Measurements from ENCODE around the gene TAGLN.
A peak's percentile ranks its signal among the peaks of the same experiment; 100 is the strongest.

The TAGLN gene

GRCh38 chr11:117230999-117231841, 32.0 kb downstream of the TAGLN start:
- no peak for DNase-seq (ENCODE audit: low spot score in 2 of 2)
- Histone ChIP-seq H3K27me3 (ENCODE audit: low read depth) (no peaks in the 10 kb centered on the region), H3K4me1 (peaks cover 21% of the 10 kb centered on the region), H3K4me3 (peak overlapping the region; percentile 91), H3K36me3 (replicated peaks) (peaks cover 37% of the 10 kb centered on the region), H3K9me3 (no peaks in the 10 kb centered on the region)
- in situ Hi-C loops (cut with MboI; ENCODE audit: low sequenced_read_pairs), result no loop called here

GRCh38 chr11:117231842-117232091, 32.6 kb downstream of the TAGLN start, which contains the start of gene PCSK7:
Gene PCSK7 (minus strand): TSS chr11:117232073. CDS start chr11:117229844, 2,229 bp downstream.
- Histone ChIP-seq H3K9me3 (no peaks in the 10 kb centered on the region), H3K4me3 (peak within 1 kb of the TSS; percentile 91), H3K36me3 (replicated peaks) (peaks cover 33% of the 10 kb centered on the region), H3K27me3 (ENCODE audit: low read depth) (no peaks in the 10 kb centered on the region), H3K4me1 (peaks cover 21% of the 10 kb centered on the region)
- DNase-seq (ENCODE audit: low spot score in 2 of 2), result peak in 1 of 2 experiments; percentile 83
- in situ Hi-C loops (cut with MboI; ENCODE audit: low sequenced_read_pairs), result no loop called here

- in situ Hi-C loops (cut with MboI; ENCODE audit: low sequenced_read_pairs), result no loop called here
- peak; percentile 73 to 80 for DNase-seq (ENCODE audit: low spot score in 2 of 2)
These were observed 33.1 kb downstream of the TAGLN start, which contains the start of gene RNF214 for GRCh38 chr11:117232092-117232878. Gene RNF214 (plus strand): TSS chr11:117232671. CDS start chr11:117234273, 1,602 bp downstream.

GRCh38 chr11:117232911-117233409, 33.8 kb downstream of the TAGLN start:
- Histone ChIP-seq H3K4me3 (peak overlapping the region; percentile 91), H3K27me3 (ENCODE audit: low read depth) (no peaks in the 10 kb centered on the region), H3K9me3 (no peaks in the 10 kb centered on the region), H3K4me1 (peaks cover 21% of the 10 kb centered on the region), H3K36me3 (replicated peaks) (peaks cover 25% of the 10 kb centered on the region)
- in situ Hi-C loops (cut with MboI; ENCODE audit: low sequenced_read_pairs), result no loop called here
- peak in 1 of 2 experiments; percentile 51 for DNase-seq (ENCODE audit: low spot score in 2 of 2)

More at GRCh38 chr11:117232092-117232878, 33.1 kb downstream of the TAGLN start, which contains the start of gene RNF214:
- Histone ChIP-seq H3K4me1 (peaks cover 21% of the 10 kb centered on the region), H3K9me3 (no peaks in the 10 kb centered on the region), H3K27me3 (ENCODE audit: low read depth) (no peaks in the 10 kb centered on the region), H3K4me3 (peak within 1 kb of the TSS; percentile 91), H3K36me3 (replicated peaks) (peaks cover 28% of the 10 kb centered on the region)

- H3K36me3 ChIP-seq (replicated peaks), result peaks cover 27% of the 10 kb centered on the region
- H3K4me1 ChIP-seq, result peaks cover 13% of the 10 kb centered on the region
- H3K27me3 ChIP-seq (ENCODE audit: low read depth), result no peaks in the 10 kb centered on the region
- no peak overlapping the region for H3K4me3 ChIP-seq
- no peak for DNase-seq (ENCODE audit: low spot score in 2 of 2)
- no peaks in the 10 kb centered on the region for H3K9me3 ChIP-seq
- in situ Hi-C loops (cut with MboI; ENCODE audit: low sequenced_read_pairs), result no loop called here
These were observed 39.1 kb downstream of the TAGLN start for GRCh38 chr11:117238221-117238620.

GRCh38 chr11:117239295-117239694, 40.1 kb downstream of the TAGLN start:
- no peak overlapping the region for H3K4me3 ChIP-seq
- H3K9me3 ChIP-seq, result no peaks in the 10 kb centered on the region
- in situ Hi-C loops (cut with MboI; ENCODE audit: low sequenced_read_pairs), result no loop called here
- no peaks in the 10 kb centered on the region for H3K27me3 ChIP-seq (ENCODE audit: low read depth)
- peaks cover 31% of the 10 kb centered on the region for H3K36me3 ChIP-seq (replicated peaks)
- H3K4me1 ChIP-seq, result peaks cover 6% of the 10 kb centered on the region
- no peak for DNase-seq (ENCODE audit: low spot score in 2 of 2)

GRCh38 chr11:117248341-117248740, 49.2 kb downstream of the TAGLN start:
- Histone ChIP-seq H3K27me3 (ENCODE audit: low read depth) (no peaks in the 10 kb centered on the region), H3K36me3 (replicated peaks) (peaks cover 51% of the 10 kb centered on the region), H3K9me3 (no peaks in the 10 kb centered on the region), H3K4me1 (peaks cover 13% of the 10 kb centered on the region), H3K4me3 (no peak overlapping the region)
- in situ Hi-C loops (cut with MboI; ENCODE audit: low sequenced_read_pairs), result no loop called here
- DNase-seq (ENCODE audit: low spot score in 2 of 2), result no peak

GRCh38 chr11:117249571-117249970, 50.4 kb downstream of the TAGLN start:
- in situ Hi-C loops (cut with MboI; ENCODE audit: low sequenced_read_pairs), result no loop called here
- Histone ChIP-seq H3K4me3 (no peak overlapping the region), H3K9me3 (no peaks in the 10 kb centered on the region), H3K27me3 (ENCODE audit: low read depth) (no peaks in the 10 kb centered on the region), H3K36me3 (replicated peaks) (peaks cover 44% of the 10 kb centered on the region), H3K4me1 (peaks cover 13% of the 10 kb centered on the region)
- DNase-seq (ENCODE audit: low spot score in 2 of 2), result no peak

GRCh38 chr11:117251506-117251905, 52.3 kb downstream of the TAGLN start:
- peaks cover 5% of the 10 kb centered on the region; the same call in 1 of the 2 replicates for H3K4me1 ChIP-seq
- no peaks in the 10 kb centered on the region for H3K27me3 ChIP-seq (ENCODE audit: low read depth)
- DNase-seq (ENCODE audit: low spot score in 2 of 2), result no peak
- H3K9me3 ChIP-seq, result no peaks in the 10 kb centered on the region
- no peak overlapping the region for H3K4me3 ChIP-seq
- in situ Hi-C loops (cut with MboI; ENCODE audit: low sequenced_read_pairs), result no loop called here
- peaks cover 31% of the 10 kb centered on the region for H3K36me3 ChIP-seq (replicated peaks)

GRCh38 chr11:117255966-117256365, 56.8 kb downstream of the TAGLN start:
- Histone ChIP-seq H3K9me3 (no peaks in the 10 kb centered on the region), H3K4me3 (no peak overlapping the region), H3K36me3 (replicated peaks) (peaks cover 2% of the 10 kb centered on the region), H3K27me3 (ENCODE audit: low read depth) (no peaks in the 10 kb centered on the region), H3K4me1 (no peaks in the 10 kb centered on the region)
- in situ Hi-C loops (cut with MboI; ENCODE audit: low sequenced_read_pairs), result no loop called here
- no peak for DNase-seq (ENCODE audit: low spot score in 2 of 2)

- in situ Hi-C loops (cut with MboI; ENCODE audit: low sequenced_read_pairs), result no loop called here
- no peaks in the 10 kb centered on the region for H3K27me3 ChIP-seq (ENCODE audit: low read depth)
- no peaks in the 10 kb centered on the region for H3K4me1 ChIP-seq
- no peaks in the 10 kb centered on the region for H3K9me3 ChIP-seq
- peaks cover 3% of the 10 kb centered on the region for H3K36me3 ChIP-seq (replicated peaks)
- DNase-seq (ENCODE audit: low spot score in 2 of 2), result no peak
- no peak overlapping the region for H3K4me3 ChIP-seq
These were observed 57.4 kb downstream of the TAGLN start for GRCh38 chr11:117256573-117256972.

All from HAP-1 (cell line).